GM18511 (cell line): Measurements from ENCODE around the gene WDR49.
"Not testable (repeated sequence)": the region's sequence is repeated elsewhere in the genome, so short reads cannot be mapped to it uniquely, and the experiment has no call there.

Source experiments
- ATAC-seq: cut with Tn5 transposase; IDR thresholded peaks from one replicate; pipeline ENCODE4 v1.9.1; 2021; ENCODE audit warnings: mild to moderate bottlenecking, moderate library complexity; ENCODE audit not compliant: unreplicated experiment

The WDR49 gene

GRCh38 chr3:167615030-167615429 lies 38.7 kb downstream of the WDR49 start:
- ATAC-seq = no peak

- not testable (repeated sequence) for ATAC-seq
Measured at GRCh38 chr3:167614196-167614595, 39.5 kb downstream of the WDR49 start.

GRCh38 chr3:167611718-167612117 lies 42.0 kb downstream of the WDR49 start:
- ATAC-seq = no peak

- no peak for ATAC-seq
Measured at GRCh38 chr3:167609156-167609555, 44.6 kb downstream of the WDR49 start.

GRCh38 chr3:167606836-167607235 lies 46.9 kb downstream of the WDR49 start:
- no peak for ATAC-seq

GRCh38 chr3:167605871-167606270 lies 47.9 kb downstream of the WDR49 start:
- no peak for ATAC-seq

GRCh38 chr3:167602041-167602440 lies 51.7 kb downstream of the WDR49 start:
- ATAC-seq = no peak

- no peak for ATAC-seq
Measured at GRCh38 chr3:167587651-167588050, 66.1 kb downstream of the WDR49 start.

- no peak for ATAC-seq
Measured at GRCh38 chr3:167575000-167575600, 78.6 kb downstream of the WDR49 start.

GRCh38 chr3:167572991-167573390 lies 80.8 kb downstream of the WDR49 start:
- ATAC-seq = no peak

- ATAC-seq = no peak
Measured at GRCh38 chr3:167568634-167569033, 85.1 kb downstream of the WDR49 start.

GRCh38 chr3:167565489-167565888 lies 88.3 kb downstream of the WDR49 start:
- ATAC-seq = no peak

GRCh38 chr3:167564612-167565011 lies 89.1 kb downstream of the WDR49 start:
- no peak for ATAC-seq

- ATAC-seq = no peak
Measured at GRCh38 chr3:167559924-167560323, 93.8 kb downstream of the WDR49 start.

- no peak for ATAC-seq
Measured at GRCh38 chr3:167554898-167555297, 98.8 kb downstream of the WDR49 start.

GRCh38 chr3:167538081-167538480 lies 115.7 kb downstream of the WDR49 start:
- no peak for ATAC-seq

- no peak for ATAC-seq
Measured at GRCh38 chr3:167521006-167521355, 132.8 kb downstream of the WDR49 start.

GRCh38 chr3:167520266-167521005 lies 133.3 kb downstream of the WDR49 start:
- ATAC-seq = no peak

- ATAC-seq = peak; percentile 57
Measured at GRCh38 chr3:167507954-167508353, 145.8 kb downstream of the WDR49 start.

- ATAC-seq = no peak
Measured at GRCh38 chr3:167502401-167502800, 151.3 kb downstream of the WDR49 start.

GRCh38 chr3:167501941-167502340 lies 151.8 kb downstream of the WDR49 start:
- ATAC-seq = no peak

GRCh38 chr3:167497903-167498302 lies 155.8 kb downstream of the WDR49 start:
- ATAC-seq = no peak

GRCh38 chr3:167493244-167493643 lies 160.5 kb downstream of the WDR49 start:
- ATAC-seq = no peak
